Neural progenitor cell (in vitro differentiated cells): ENCODE data around the gene VAX1. TPM values are rescaled to one million over a fixed set of nuclear protein-coding genes. Genes with fewer than 3 reads are reported as not detected.

ENCODE experiments used
- DNase-seq: peaks from one replicate; pipeline ENCODE4 v3.0.0-alpha.2; 2016; ENCODE audit warnings: low spot score
- H2AFZ ChIP-seq: fragments of 200-600 bp; sonication (generic); replicated peaks from 2 replicates; pipeline ENCODE4 v1.6.1; 2016; ENCODE audit warnings: antibody characterized with exemption
- H3F3A ChIP-seq: fragments of 200-600 bp; sonication (generic); 2 replicates; pipeline ENCODE4 v1.6.1; 2016; ENCODE audit warnings: antibody characterized with exemption, low read depth
- H3K27ac ChIP-seq: fragments of 200-600 bp; sonication (generic); 2 replicates; pipeline ENCODE4 v1.5.1; 2016; ENCODE audit warnings: mild to moderate bottlenecking
- H3K27me3 ChIP-seq: fragments of 200-600 bp; sonication (generic); 2 replicates; pipeline ENCODE4 v1.6.1; 2016; ENCODE audit warnings: mild to moderate bottlenecking, moderate library complexity
- H3K36me3 ChIP-seq: fragments of 200-600 bp; sonication (generic); 2 replicates; pipeline ENCODE4 v1.5.1; 2016
- H3K4me1 ChIP-seq: fragments of 200-600 bp; sonication (generic); 2 replicates; pipeline ENCODE4 v1.6.1; 2016; ENCODE audit warnings: mixed run types
- H3K4me2 ChIP-seq: fragments of 200-600 bp; sonication (generic); 2 replicates; pipeline ENCODE4 v1.6.1; 2016
- H3K4me3 ChIP-seq: fragments of 200-600 bp; sonication (generic); 2 replicates; pipeline ENCODE4 v1.5.1; 2016
- H3K79me2 ChIP-seq: fragments of 200-600 bp; sonication (generic); 2 replicates; pipeline ENCODE4 v1.6.1; 2016; ENCODE audit warnings: low read depth
- H3K9ac ChIP-seq: fragments of 200-600 bp; sonication (generic); 2 replicates; pipeline ENCODE4 v1.6.1; 2016
- H3K9me3 ChIP-seq: fragments of 200-600 bp; sonication (generic); 2 replicates; pipeline ENCODE4 v1.5.1; 2016; ENCODE audit warnings: low read depth
- H4K20me1 ChIP-seq: fragments of 200-600 bp; sonication (generic); 2 replicates; pipeline ENCODE4 v1.6.1; 2016; ENCODE audit warnings: low read depth
- H3K27ac Mint-ChIP-seq: 3 replicates; pipeline ENCODE4 v1.8.0; 2021; ENCODE audit warnings: mixed read lengths
- H3K27me3 Mint-ChIP-seq: 2 replicates; pipeline ENCODE4 v1.8.0; 2022; ENCODE audit warnings: low read depth, mild to moderate bottlenecking, inconsistent platforms, moderate library complexity, mixed read lengths; ENCODE audit not compliant: insufficient read depth
- H3K36me3 Mint-ChIP-seq: 3 replicates; pipeline ENCODE4 v1.8.0; 2021; ENCODE audit warnings: mixed read lengths
- H3K4me1 Mint-ChIP-seq: 3 replicates; pipeline ENCODE4 v1.8.0; 2021; ENCODE audit warnings: mixed read lengths
- H3K4me3 Mint-ChIP-seq: 3 replicates; pipeline ENCODE4 v1.8.0; 2021; ENCODE audit warnings: mild to moderate bottlenecking, moderate library complexity, mixed read lengths
- H3K9me3 Mint-ChIP-seq: 3 replicates; pipeline ENCODE4 v1.8.0; 2020; ENCODE audit warnings: mixed read lengths
- CTCF ChIP-seq: fragments of 200-600 bp; sonication (generic); IDR thresholded peaks from 2 replicates; pipeline ENCODE4 v1.5.1; 2017; ENCODE audit warnings: antibody characterized with exemption, mild to moderate bottlenecking
- EZH2 ChIP-seq: fragments of 200-600 bp; sonication (generic); IDR thresholded peaks from 2 replicates; pipeline ENCODE4 v1.6.1; 2017; ENCODE audit warnings: antibody characterized with exemption, mild to moderate bottlenecking, moderate library complexity
- EZH2phosphoT487 ChIP-seq: fragments of 200-600 bp; sonication (generic); IDR thresholded peaks from 2 replicates; pipeline ENCODE4 v1.6.1; 2017; ENCODE audit warnings: antibody characterized with exemption
- total RNA-seq: library from RNA; depleted of rRNA; stranded (reverse); fragments of >200 nt; gene quantifications from 2 replicates; pipeline ENCODE4 v1.2.3, GENCODE V29; 2015; ENCODE audit warnings: low replicate concordance

The VAX1 gene
- total RNA-seq, 1 donor from 2014 or later, result not detected

- no peaks in the 10 kb centered on the region for H3K36me3 ChIP-seq
- no peak overlapping the region for H3K27ac ChIP-seq
- H3F3A ChIP-seq, result peaks cover 58% of the 10 kb centered on the region
- Mint-ChIP-seq H3K4me1 (peaks cover 54% of the 10 kb centered on the region), H3K27me3 (peaks cover 75% of the 10 kb centered on the region), H3K4me3 (peak overlapping the region; percentile 85), H3K36me3 (peaks cover 4% of the 10 kb centered on the region), H3K9me3 (peaks cover under 1% of the 10 kb centered on the region), H3K27ac (peak overlapping the region; percentile 42)
- peaks cover 100% of the 10 kb centered on the region for H3K27me3 ChIP-seq
- no peak overlapping the region for H3K9ac ChIP-seq
- peaks cover 75% of the 10 kb centered on the region for H4K20me1 ChIP-seq
- no peaks in the 10 kb centered on the region for H3K79me2 ChIP-seq
- TF ChIP-seq CTCF (no peak), EZH2 (no peak), EZH2phosphoT487 (peak; percentile 78)
- peak; percentile 36 for DNase-seq
- peak overlapping the region; percentile 99 for H3K4me2 ChIP-seq
- H3K4me3 ChIP-seq, result peak overlapping the region; percentile 60
- H2AFZ ChIP-seq, result peak overlapping the region; percentile 87
- H3K9me3 ChIP-seq, result no peaks in the 10 kb centered on the region
- peaks cover 49% of the 10 kb centered on the region for H3K4me1 ChIP-seq
Measured at GRCh38 chr10:117136391-117136975, 1.6 kb downstream of the VAX1 start.

DNA sequence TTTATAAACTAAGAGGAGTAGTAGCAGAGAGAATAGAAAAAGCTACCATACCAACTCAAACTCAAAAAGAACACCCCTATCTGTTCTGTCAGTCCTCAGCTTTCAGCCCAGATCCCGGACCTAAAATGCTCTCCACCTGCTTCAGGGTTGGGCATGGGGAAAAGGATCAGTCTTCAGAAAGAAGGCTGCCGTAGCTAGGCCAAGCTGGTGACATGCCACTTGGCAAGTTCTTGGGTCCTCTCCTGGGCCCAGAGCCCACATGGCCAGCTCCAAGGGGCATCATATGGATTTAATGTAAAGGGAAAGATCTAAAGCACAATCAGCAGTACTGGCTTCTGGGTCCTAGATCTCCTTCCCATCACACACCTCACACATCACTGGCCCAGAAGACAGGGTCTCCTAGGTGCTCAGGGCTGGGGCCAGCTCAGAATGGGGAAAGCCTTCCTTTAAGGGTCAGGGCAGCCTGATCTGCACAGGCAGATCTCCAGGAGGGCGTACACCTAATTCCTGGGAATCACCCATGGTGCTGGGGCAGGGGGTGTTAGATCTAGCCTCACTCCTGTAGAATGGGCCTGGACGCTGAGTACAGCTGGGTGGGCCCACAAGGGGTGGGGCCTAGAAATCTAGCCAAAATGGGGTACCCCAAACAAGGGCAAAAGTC lies 2.5 kb downstream of the VAX1 start:
- peaks cover 4% of the 10 kb centered on the region for H3K36me3 Mint-ChIP-seq
- DNase-seq, result no peak
- H3K4me3 Mint-ChIP-seq, result peak overlapping the region; percentile 85
- Histone ChIP-seq H3K27ac (no peak overlapping the region), H3K9ac (no peak overlapping the region), H3K4me2 (no peak overlapping the region), H3K79me2 (no peaks in the 10 kb centered on the region), H3F3A (peaks cover 59% of the 10 kb centered on the region), H3K27me3 (peaks cover 100% of the 10 kb centered on the region), H3K4me1 (peaks cover 58% of the 10 kb centered on the region), H3K9me3 (no peaks in the 10 kb centered on the region), H3K36me3 (no peaks in the 10 kb centered on the region), H2AFZ (no peak overlapping the region), H3K4me3 (no peak overlapping the region), H4K20me1 (peaks cover 80% of the 10 kb centered on the region)
- peaks cover 75% of the 10 kb centered on the region for H3K27me3 Mint-ChIP-seq
- no peaks in the 10 kb centered on the region for H3K9me3 Mint-ChIP-seq
- no peak overlapping the region for H3K27ac Mint-ChIP-seq
- no peak for TF ChIP-seq CTCF
- TF ChIP-seq EZH2, result no peak
- no peak for TF ChIP-seq EZH2phosphoT487
- peaks cover 59% of the 10 kb centered on the region for H3K4me1 Mint-ChIP-seq

DNA sequence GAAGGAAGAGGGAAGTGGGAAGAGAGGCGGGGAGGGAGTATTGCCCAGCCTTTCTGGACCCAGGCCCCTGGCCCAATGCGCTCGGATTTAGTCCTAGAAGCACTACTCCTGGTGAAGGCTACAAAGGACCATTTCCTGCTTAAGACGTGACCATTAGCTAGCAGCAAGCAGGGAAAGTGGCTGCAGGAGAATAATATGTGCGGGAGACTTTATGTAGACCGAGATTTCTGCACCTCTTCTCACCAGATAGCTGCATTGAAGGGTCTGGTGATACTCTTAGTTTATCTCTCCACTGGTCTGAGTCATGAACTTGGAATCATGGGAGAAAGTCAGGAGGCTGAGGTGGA lies 3.1 kb downstream of the VAX1 start:
- H3K4me1 ChIP-seq, result peaks cover 59% of the 10 kb centered on the region
- Mint-ChIP-seq H3K4me1 (peaks cover 59% of the 10 kb centered on the region), H3K4me3 (peak overlapping the region; percentile 85), H3K27ac (no peak overlapping the region), H3K27me3 (peaks cover 75% of the 10 kb centered on the region), H3K36me3 (peaks cover 4% of the 10 kb centered on the region), H3K9me3 (no peaks in the 10 kb centered on the region)
- peaks cover 100% of the 10 kb centered on the region for H3K27me3 ChIP-seq
- TF ChIP-seq EZH2phosphoT487, result peak; percentile 72
- TF ChIP-seq CTCF, result no peak
- peak; percentile 70 for TF ChIP-seq EZH2
- H3K4me2 ChIP-seq, result peak overlapping the region; percentile 89
- H3F3A ChIP-seq, result peaks cover 59% of the 10 kb centered on the region
- H4K20me1 ChIP-seq, result peaks cover 80% of the 10 kb centered on the region
- H3K79me2 ChIP-seq, result no peaks in the 10 kb centered on the region
- H2AFZ ChIP-seq, result no peak overlapping the region
- H3K36me3 ChIP-seq, result no peaks in the 10 kb centered on the region
- H3K4me3 ChIP-seq, result peak overlapping the region; percentile 46
- no peak for DNase-seq
- H3K27ac ChIP-seq, result no peak overlapping the region
- H3K9ac ChIP-seq, result no peak overlapping the region
- H3K9me3 ChIP-seq, result no peaks in the 10 kb centered on the region
